ENCODE results near the gene AICDA.

GRCh38 chr12:8562310-8562709 lies 50.3 kb downstream of the AICDA start:
- TF ChIP-seq EZH2 (IDR thresholded peaks at IDR 0.05): no peak
- TF ChIP-seq POLR2AphosphoS5 (IDR thresholded peaks at IDR 0.05; ENCODE audit: borderline replicate concordance, low read depth, low read length): no peak
- no peak for TF ChIP-seq FOXP2 (optimal IDR thresholded peaks at IDR 0.05; ENCODE audit: control extremely low read depth, extremely low read length, insufficient read depth)
